ENCODE results near the gene ZNF621.

The ZNF621 gene

DNA sequence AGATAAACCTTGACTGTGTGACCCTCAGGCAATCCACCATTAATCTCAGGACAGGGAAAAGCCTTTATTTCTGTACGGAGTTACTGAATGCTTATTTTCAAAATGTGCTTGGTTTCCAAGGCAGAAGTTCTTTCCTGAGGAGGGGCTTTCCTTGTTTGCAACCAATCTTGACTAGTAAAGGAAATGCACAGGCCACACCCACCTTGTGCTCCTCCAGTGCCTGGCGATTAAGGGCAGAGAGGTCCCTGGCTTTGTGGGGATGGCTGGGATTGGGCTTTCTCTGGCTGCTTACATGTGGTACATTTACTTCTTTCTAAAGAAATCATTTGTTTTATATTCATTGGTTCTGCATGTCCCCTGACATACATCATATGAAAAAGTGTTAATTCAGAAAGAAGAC is 47.8 kb downstream of the ZNF621 start:
- Histone ChIP-seq H2AFZ (ENCODE audit: low read depth, low read length, severe bottlenecking) (no peak overlapping the region), H3K9ac (ENCODE audit: low read length) (no peak overlapping the region), H3F3A (ENCODE audit: insufficient read depth) (no peaks in the 10 kb centered on the region), H3K36me3 (ENCODE audit: low read length) (no peaks in the 10 kb centered on the region), H4K20me1 (ENCODE audit: low read depth, low read length) (no peaks in the 10 kb centered on the region), H3K9me2 (replicated peaks; ENCODE audit: insufficient read depth, low read length) (no peaks in the 10 kb centered on the region), H3K27me3 (ENCODE audit: low read length) (no peaks in the 10 kb centered on the region), H3K4me2 (ENCODE audit: low read depth, low read length, poor library complexity, severe bottlenecking) (no peak overlapping the region), H3K79me2 (ENCODE audit: insufficient read depth, low read length) (no peaks in the 10 kb centered on the region), H3K9me3 (ENCODE audit: insufficient read depth, low read length) (0 out of 2 replicates have a peak, but pooled peaks cover 5% of the 10 kb centered on the region), H3K27ac (ENCODE audit: low read depth, low read length) (no peak overlapping the region), H3K4me3 (ENCODE audit: insufficient read depth, low read length, poor library complexity, severe bottlenecking) (no peak overlapping the region)
- no peak for TF ChIP-seq EZH2phosphoT487 (conservative IDR thresholded peaks at IDR 0.05; ENCODE audit: low read length)
- TF ChIP-seq, protein P1, sequence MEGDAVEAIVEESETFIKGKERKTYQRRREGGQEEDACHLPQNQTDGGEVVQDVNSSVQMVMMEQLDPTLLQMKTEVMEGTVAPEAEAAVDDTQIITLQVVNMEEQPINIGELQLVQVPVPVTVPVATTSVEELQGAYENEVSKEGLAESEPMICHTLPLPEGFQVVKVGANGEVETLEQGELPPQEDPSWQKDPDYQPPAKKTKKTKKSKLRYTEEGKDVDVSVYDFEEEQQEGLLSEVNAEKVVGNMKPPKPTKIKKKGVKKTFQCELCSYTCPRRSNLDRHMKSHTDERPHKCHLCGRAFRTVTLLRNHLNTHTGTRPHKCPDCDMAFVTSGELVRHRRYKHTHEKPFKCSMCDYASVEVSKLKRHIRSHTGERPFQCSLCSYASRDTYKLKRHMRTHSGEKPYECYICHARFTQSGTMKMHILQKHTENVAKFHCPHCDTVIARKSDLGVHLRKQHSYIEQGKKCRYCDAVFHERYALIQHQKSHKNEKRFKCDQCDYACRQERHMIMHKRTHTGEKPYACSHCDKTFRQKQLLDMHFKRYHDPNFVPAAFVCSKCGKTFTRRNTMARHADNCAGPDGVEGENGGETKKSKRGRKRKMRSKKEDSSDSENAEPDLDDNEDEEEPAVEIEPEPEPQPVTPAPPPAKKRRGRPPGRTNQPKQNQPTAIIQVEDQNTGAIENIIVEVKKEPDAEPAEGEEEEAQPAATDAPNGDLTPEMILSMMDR (IDR thresholded peaks at IDR 0.05; ENCODE audit: insufficient read depth, low read length, poor library complexity, severe bottlenecking), result no peak

DNA sequence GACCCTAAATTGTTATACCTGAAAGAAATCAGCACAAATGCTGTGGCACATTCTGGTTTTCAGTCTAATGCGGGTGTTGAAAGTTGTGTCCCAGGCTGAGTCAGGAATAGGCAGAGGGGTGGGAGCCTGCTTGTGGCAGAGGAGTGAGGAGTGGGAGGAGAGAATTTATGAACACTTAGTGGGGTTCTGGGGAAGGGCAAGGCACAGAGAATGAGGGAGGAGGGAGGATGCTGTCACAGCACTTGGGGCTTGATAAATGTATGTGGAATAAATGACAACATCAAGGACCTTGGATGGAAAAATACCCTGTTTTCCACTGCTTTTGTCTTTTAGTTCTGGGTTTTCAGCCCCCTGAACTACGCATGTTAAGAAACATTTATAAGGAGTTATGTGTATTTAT is 49.3 kb downstream of the ZNF621 start:
- no peaks in the 10 kb centered on the region for H3K36me3 ChIP-seq (ENCODE audit: low read length)
- no peaks in the 10 kb centered on the region for H3K9me3 ChIP-seq (ENCODE audit: insufficient read depth, low read length)
- no peaks in the 10 kb centered on the region for H4K20me1 ChIP-seq (ENCODE audit: low read depth, low read length)
- no peak overlapping the region for H3K4me3 ChIP-seq (ENCODE audit: insufficient read depth, low read length, poor library complexity, severe bottlenecking)
- no peak overlapping the region for H2AFZ ChIP-seq (ENCODE audit: low read depth, low read length, severe bottlenecking)
- H3F3A ChIP-seq (ENCODE audit: insufficient read depth), result no peaks in the 10 kb centered on the region
- H3K9ac ChIP-seq (ENCODE audit: low read length), result no peak overlapping the region
- H3K27ac ChIP-seq (ENCODE audit: low read depth, low read length), result no peak overlapping the region
- no peaks in the 10 kb centered on the region for H3K9me2 ChIP-seq (replicated peaks; ENCODE audit: insufficient read depth, low read length)
- no peak for TF ChIP-seq EZH2phosphoT487 (conservative IDR thresholded peaks at IDR 0.05; ENCODE audit: low read length)
- TF ChIP-seq, protein P1 (IDR thresholded peaks at IDR 0.05; ENCODE audit: insufficient read depth, low read length, poor library complexity, severe bottlenecking), result no peak
- no peaks in the 10 kb centered on the region for H3K79me2 ChIP-seq (ENCODE audit: insufficient read depth, low read length)
- H3K27me3 ChIP-seq (ENCODE audit: low read length), result no peaks in the 10 kb centered on the region
- H3K4me2 ChIP-seq (ENCODE audit: low read depth, low read length, poor library complexity, severe bottlenecking), result no peak overlapping the region

DNA sequence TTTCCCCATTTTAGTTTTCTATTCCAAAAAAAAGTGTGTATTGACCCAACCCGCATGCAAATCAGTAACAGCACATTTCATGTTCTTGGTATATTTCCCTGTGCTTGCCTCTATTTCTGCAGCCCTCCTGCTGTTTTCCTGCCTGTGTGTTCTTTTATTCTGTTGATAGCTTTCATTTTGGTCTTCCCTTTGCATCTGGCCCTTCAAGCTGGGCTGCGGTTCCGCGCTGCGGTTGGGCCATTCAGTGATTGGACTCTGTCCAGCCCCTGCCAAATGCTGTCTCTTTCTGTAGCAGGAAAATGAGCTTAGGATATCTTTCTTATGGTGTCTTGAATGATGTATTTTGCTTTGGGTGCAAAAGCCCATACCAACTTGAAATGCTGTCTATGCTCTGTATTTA is 49.9 kb downstream of the ZNF621 start:
- Histone ChIP-seq H3K4me2 (ENCODE audit: low read depth, low read length, poor library complexity, severe bottlenecking) (no peak overlapping the region), H3K9me2 (replicated peaks; ENCODE audit: insufficient read depth, low read length) (no peaks in the 10 kb centered on the region), H2AFZ (ENCODE audit: low read depth, low read length, severe bottlenecking) (no peak overlapping the region), H3K27ac (ENCODE audit: low read depth, low read length) (no peak overlapping the region), H3K79me2 (ENCODE audit: insufficient read depth, low read length) (no peaks in the 10 kb centered on the region), H3K27me3 (ENCODE audit: low read length) (no peaks in the 10 kb centered on the region), H3F3A (ENCODE audit: insufficient read depth) (no peaks in the 10 kb centered on the region), H3K9ac (ENCODE audit: low read length) (no peak overlapping the region), H4K20me1 (ENCODE audit: low read depth, low read length) (no peaks in the 10 kb centered on the region), H3K9me3 (ENCODE audit: insufficient read depth, low read length) (no peaks in the 10 kb centered on the region), H3K36me3 (ENCODE audit: low read length) (no peaks in the 10 kb centered on the region), H3K4me3 (ENCODE audit: insufficient read depth, low read length, poor library complexity, severe bottlenecking) (no peak overlapping the region)
- TF ChIP-seq EZH2phosphoT487 (conservative IDR thresholded peaks at IDR 0.05; ENCODE audit: low read length), result no peak
- TF ChIP-seq, protein P1 (IDR thresholded peaks at IDR 0.05; ENCODE audit: insufficient read depth, low read length, poor library complexity, severe bottlenecking), result no peak

All from SU-DHL-6 (cell line).